K562 (cell line): ENCODE measurements around the gene ZNF599. TPM values are rescaled to one million over a fixed set of nuclear protein-coding genes. Genes with fewer than 3 reads are reported as not detected.
A peak's percentile ranks its signal among the peaks of the same experiment; 100 is the strongest.

Experiments
- ATAC-seq: fragments of 200-7000 bp; cut with Tn5 transposase; 3 replicates; pipeline ENCODE4 v1.9.1; 2020; ENCODE audit warnings: moderate library complexity
- BruUV-seq: library from RNA; stranded (reverse); fragments of 400-500 nt; replicated peaks from 2 replicates; lab custom pipeline; 2021; lab: Mats Ljungman, UMichigan
- CTCF ChIA-PET: fragments of 300-600 bp; formaldehyde crosslinking; extraction: SDS; loops from one replicate; lab custom pipeline; 2021; ENCODE audit warnings: low intra/inter-chr PET ratio; lab: Yijun Ruan, JAX
- POLR2A ChIA-PET: fragments of 300-600, 350-650 bp; sonication (Branson Sonifier 250); formaldehyde crosslinking; extraction: SDS; loops from one replicate; lab custom pipeline; 2021; ENCODE audit warnings: antibody characterized with exemption, inconsistent platforms; lab: Yijun Ruan, JAX
- DNase-seq, 4 experiments: peaks; one replicate each; pipeline versions ENCODE4 v3.0.0 to v3.0.0-alpha.2; 2011 to 2018; ENCODE audit warnings: low spot score in 3 of 4, mixed read lengths in 3 of 4; ENCODE audit errors: extremely low read depth in 1 of 4
- FAIRE-seq: peaks from 2 replicates; lab custom pipeline; 2011; peaks lifted over from hg19 to GRCh38; lab: Jason Lieb, UNC
- H2AFZ ChIP-seq: 2 replicates; pipeline ENCODE4 v1.6.0; 2011; ENCODE audit warnings: low read depth, low read length, control low read depth, inconsistent platforms
- H3K27ac ChIP-seq: fragments of 200-600 bp; 3 replicates; pipeline ENCODE4 v1.8.0; 2011; ENCODE audit warnings: low read depth, mild to moderate bottlenecking, control low read depth, inconsistent platforms, low read length, moderate library complexity, mixed read lengths; ENCODE audit errors: extremely low read depth
- H3K27me3 ChIP-seq, 2 experiments: fragments of 300-600 bp in 1 of 2; 2 replicates in 1 of 2; 3 replicates in 1 of 2; pipeline versions ENCODE4 v1.6.0 to v1.8.0; 2011; ENCODE audit warnings: inconsistent platforms in 2 of 2, low read length in 2 of 2, mild to moderate bottlenecking in 1 of 2, mixed read lengths in 1 of 2, moderate library complexity in 1 of 2; ENCODE audit not compliant: control insufficient read depth in 2 of 2, insufficient read depth in 2 of 2
- H3K36me3 ChIP-seq: fragments of 300-600 bp; 3 replicates; pipeline ENCODE4 v1.8.0; 2011; ENCODE audit warnings: mild to moderate bottlenecking, low read length, inconsistent platforms; ENCODE audit not compliant: control insufficient read depth, insufficient read depth
- H3K4me1 ChIP-seq, 2 experiments: fragments of 200-600 bp in 1 of 2; replicated peaks in 1 of 2; 2 replicates in 1 of 2; 3 replicates in 1 of 2; pipeline versions ENCODE4 v1.5.1 to v1.8.0; 2011; ENCODE audit warnings: inconsistent platforms in 2 of 2, low read length in 2 of 2, mild to moderate bottlenecking in 1 of 2, mixed read lengths in 1 of 2, moderate library complexity in 1 of 2; ENCODE audit not compliant: control insufficient read depth in 2 of 2, insufficient read depth in 2 of 2
- H3K4me2 ChIP-seq: 2 replicates; pipeline ENCODE4 v1.6.1; 2011; ENCODE audit warnings: low read length, control low read depth, inconsistent platforms, mixed read lengths; ENCODE audit not compliant: insufficient read depth
- H3K4me3 ChIP-seq: fragments of 200-600 bp; sonication (generic), shearing (Covaris generic); 2 replicates; pipeline ENCODE4 v1.5.1; 2016; ENCODE audit warnings: control low read depth, inconsistent platforms
- H3K79me2 ChIP-seq: fragments of 200-600 bp; 3 replicates; pipeline ENCODE4 v1.8.0; 2011; ENCODE audit warnings: low read length, inconsistent platforms; ENCODE audit not compliant: control insufficient read depth, insufficient read depth
- H3K9ac ChIP-seq, 2 experiments: 2 replicates each; pipeline versions ENCODE4 v1.6.0 to v1.6.1; 2011; ENCODE audit warnings: low read depth in 2 of 2, low read length in 2 of 2, control low read depth in 1 of 2, inconsistent platforms in 1 of 2, mild to moderate bottlenecking in 1 of 2, mixed read lengths in 1 of 2; ENCODE audit not compliant: insufficient read depth in 1 of 2
- H3K9me1 ChIP-seq: one replicate; pipeline ENCODE4 v1.6.0; 2011; ENCODE audit warnings: inconsistent platforms, mild to moderate bottlenecking, low read length, moderate library complexity; ENCODE audit not compliant: control insufficient read depth, insufficient read depth
- H3K9me3 ChIP-seq: replicated peaks from 2 replicates; pipeline ENCODE4 v1.5.1; 2011; ENCODE audit warnings: low read depth, low read length, inconsistent platforms; ENCODE audit not compliant: control insufficient read depth, insufficient read depth
- H4K20me1 ChIP-seq: replicated peaks from 2 replicates; pipeline ENCODE4 v1.6.1; 2011; ENCODE audit warnings: low read length, inconsistent platforms, mixed read lengths; ENCODE audit not compliant: control insufficient read depth, insufficient read depth
- CBFA2T3 ChIP-seq: fragments of 450-650 bp; IDR thresholded peaks from 2 replicates; pipeline ENCODE4 v1.6.1; 2017
- E2F3 ChIP-seq: fragments of 250-450 bp; sonication (Bioruptor Pico); IDR thresholded peaks from 2 replicates; pipeline ENCODE4 v1.4.0; 2020; ENCODE audit warnings: mild to moderate bottlenecking
- HMBOX1 ChIP-seq: sonication (generic); IDR thresholded peaks from 2 replicates; pipeline ENCODE4 v1.6.1; 2016
- KLF16 ChIP-seq: IDR thresholded peaks from 2 replicates; pipeline ENCODE4 v1.6.1; 2016; ENCODE audit warnings: antibody characterized with exemption
- RFX1 ChIP-seq: fragments of 450-650 bp; IDR thresholded peaks from 2 replicates; pipeline ENCODE4 v1.6.1; 2016; ENCODE audit warnings: mild to moderate bottlenecking, moderate library complexity
- SPI1 ChIP-seq: IDR thresholded peaks from 2 replicates; pipeline ENCODE4 v1.6.1; 2011; ENCODE audit warnings: low read depth, low read length, control low read depth, borderline replicate concordance
- VEZF1 ChIP-seq: fragments of 200-800 bp; sonication (Bioruptor generic); IDR thresholded peaks from 2 replicates; pipeline ENCODE4 v1.6.1; 2017; ENCODE audit warnings: missing genetic modification characterization, missing compliant biosample characterization
- WGBS: fragments of 100-300 bp; shearing (Covaris generic); methylation state at CpG from one replicate; pipeline ENCODE4 v1.1.6; 2016; ENCODE audit warnings: low coverage, mixed read lengths; ENCODE audit not compliant: insufficient coverage; ENCODE audit errors: missing lambda C conversion rate; 5-methylcytosine and 5-hydroxymethylcytosine counted together
- in situ Hi-C: fragments of 300-500 bp; cut with MboI; formaldehyde crosslinking; loops from 4 replicates; pipeline ENCODE4 v1.15.0; 2018; ENCODE audit warnings: inconsistent platforms, mixed read lengths
- intact Hi-C: fragments of 100-400 bp; cut with micrococcal nuclease; formaldehyde crosslinking; loops from 2 replicates; pipeline ENCODE4 v1.14.2; 2022
- polyA plus RNA-seq, 8 experiments: library from polyadenylated mRNA; depleted of rRNA in 4 of 8; stranded (reverse) in 5 of 8; unstranded in 3 of 8; fragments of >200 nt; fragmentation: Nextera tagmentation in 2 of 8; fragmentation: Illumina TruSeq in 1 of 8; extraction: Ambion mirVana in 2 of 8; extraction: Trizol in 1 of 8; gene quantifications; 2 replicates each; pipeline versions ENCODE4 v1.2.1 to v1.2.3, GENCODE V29; 2011 to 2014; ENCODE audit warnings: inconsistent platforms in 1 of 8, missing spikeins in 1 of 8
- total RNA-seq, 7 experiments: library from RNA; depleted of rRNA in 6 of 7; stranded (reverse); fragments of >200 nt in 6 of 7; fragmentation: Illumina TruSeq in 2 of 7; extraction: Trizol in 2 of 7; gene quantifications; 2 replicates each; pipeline versions ENCODE4 v1.2.1 to v1.2.3, GENCODE V29; 2011 to 2021; ENCODE audit warnings: low replicate concordance in 1 of 7

ZNF599 gene
- total and polyA plus RNA-seq, 9 of the 15 experiments (the other 6 are each of a cell fraction or from before 2014, with no cell fraction given), result 0.71 to 6.7 (median 2.8) TPM

DNA sequence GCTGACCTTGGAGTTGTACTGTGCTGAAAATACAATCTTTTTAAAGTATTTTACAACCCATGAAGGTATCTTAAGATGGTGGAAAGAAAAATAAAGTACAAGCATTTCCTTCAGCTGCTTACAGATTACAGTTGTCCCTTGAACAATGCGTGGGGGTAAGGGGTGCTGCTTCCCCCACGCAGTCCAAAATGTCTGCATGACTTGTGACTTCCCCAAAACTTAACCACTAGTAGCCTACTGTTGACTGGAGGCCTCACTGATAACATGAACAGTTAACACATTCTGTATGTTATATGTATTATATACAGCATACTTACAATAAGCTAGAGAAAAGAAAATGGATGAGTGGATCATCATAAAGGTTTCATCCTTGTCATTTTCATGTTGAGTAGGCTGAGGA lies 45.3 kb upstream of the ZNF599 start:
- H3K27ac ChIP-seq, result no peak overlapping the region
- peak overlapping the region; percentile 58 for H2AFZ ChIP-seq
- TF ChIP-seq E2F3 (CRISPR knock-in tag) (no peak), RFX1 (no peak), SPI1 (0 out of 2 replicates have a peak, but pooled peaks have one; percentile 30), HMBOX1 (peak; percentile 82), KLF16 (peak; percentile 15; the same call in 1 of the 2 replicates), CBFA2T3 (0 out of 2 replicates have a peak, but pooled peaks have one; percentile 2), VEZF1 (CRISPR knock-in tag) (peak; percentile 15; the same call in 1 of the 2 replicates)
- H4K20me1 ChIP-seq, result no peaks in the 10 kb centered on the region
- BruUV-seq, result no TSS peak
- H3K4me1 ChIP-seq, result no peaks in the 10 kb centered on the region; a peak in 1 of 5 replicates
- DNase-seq (no peak), FAIRE-seq (peak; percentile 65), ATAC-seq (no peak)
- H3K4me2 ChIP-seq, result no peak overlapping the region
- intact Hi-C loops (no loop called here), in situ Hi-C loops (no loop called here)
- no peak overlapping the region for H3K4me3 ChIP-seq
- CTCF ChIA-PET, result no interaction called here
- POLR2A ChIA-PET, result no interaction called here
- H3K36me3 ChIP-seq, result no peaks in the 10 kb centered on the region
- H3K27me3 ChIP-seq, result peaks cover 0 to 6% of the 10 kb centered on the region in 2 experiments; a peak in 3 of 5 replicates
- 0% methylated on average over 2 of the region's 2 CpGs for WGBS
- H3K79me2 ChIP-seq, result no peaks in the 10 kb centered on the region
- no peak overlapping the region for H3K9ac ChIP-seq
- no peaks in the 10 kb centered on the region; the same call in none of the 2 replicates for H3K9me3 ChIP-seq
- no peaks in the 10 kb centered on the region for H3K9me1 ChIP-seq
